HEK293 (cell line): Measurements from ENCODE around the gene ADAMTS8.
"Not testable (repeated sequence)": the region's sequence is repeated elsewhere in the genome, so short reads cannot be mapped to it uniquely, and the experiment has no call there.

Experiments
- CTCF ChIA-PET: fragments of 350-600 bp; formaldehyde crosslinking; extraction: SDS; loops from one replicate; lab custom pipeline; 2021; ENCODE audit warnings: antibody characterized with exemption; lab: Yijun Ruan, JAX
- POLR2A ChIA-PET: fragments of 300-600 bp; formaldehyde crosslinking; extraction: SDS; loops from one replicate; lab custom pipeline; 2020; ENCODE audit warnings: antibody characterized with exemption, inconsistent platforms; lab: Yijun Ruan, JAX
- H3K27ac ChIP-seq: fragments of 200-500 bp; sonication (Bioruptor generic); 2 replicates; pipeline ENCODE4 v1.5.1; 2014; ENCODE audit warnings: low read depth, low read length, control low read depth, inconsistent platforms; ENCODE audit errors: extremely low read depth
- H3K36me3 ChIP-seq, 2 experiments: fragments of 200-500 bp in 1 of 2; sonication (Bioruptor generic) in 1 of 2; 1 replicate in 1 of 2; 2 replicates in 1 of 2; pipeline ENCODE4 v1.5.1; 2014 to 2017; ENCODE audit warnings: inconsistent platforms in 2 of 2, low read length in 2 of 2; ENCODE audit not compliant: control insufficient read depth in 2 of 2, insufficient read depth in 1 of 2
- H3K4me1 ChIP-seq: fragments of 200-500 bp; sonication (Bioruptor generic); 2 replicates; pipeline ENCODE4 v1.5.1; 2014; ENCODE audit warnings: mild to moderate bottlenecking, low read length, inconsistent platforms; ENCODE audit not compliant: control insufficient read depth, insufficient read depth
- H3K4me3 ChIP-seq: 2 replicates; pipeline ENCODE4 v1.5.1; 2011; ENCODE audit warnings: low read depth, mild to moderate bottlenecking, control low read depth, low read length, moderate library complexity
- H3K9me3 ChIP-seq: fragments of 200-500 bp; sonication (Bioruptor generic); 2 replicates; pipeline ENCODE4 v1.5.1; 2014; ENCODE audit warnings: low read depth, low read length, inconsistent platforms; ENCODE audit not compliant: control insufficient read depth, insufficient read depth
- FEZF1 ChIP-seq: fragments of 450-650 bp; formaldehyde crosslinking; IDR thresholded peaks from 2 replicates; pipeline ENCODE4 v1.5.1; 2016; ENCODE audit warnings: missing biosample characterization, missing genetic modification characterization
- KLF9 ChIP-seq: fragments of 450-650 bp; formaldehyde crosslinking; IDR thresholded peaks from 2 replicates; pipeline ENCODE4 v1.5.1; 2016; ENCODE audit warnings: missing biosample characterization, missing genetic modification characterization, low read depth
- RBAK ChIP-seq: fragments of 450-650 bp; formaldehyde crosslinking; IDR thresholded peaks from 2 replicates; pipeline ENCODE4 v1.5.1; 2016; ENCODE audit warnings: missing biosample characterization, missing genetic modification characterization
- REPIN1 ChIP-seq: fragments of 450-650 bp; formaldehyde crosslinking; IDR thresholded peaks from 2 replicates; pipeline ENCODE4 v1.5.1; 2017; ENCODE audit warnings: missing biosample characterization, missing genetic modification characterization, low read depth
- SALL2 ChIP-seq: fragments of 450-650 bp; formaldehyde crosslinking; IDR thresholded peaks from 2 replicates; pipeline ENCODE4 v1.5.0; 2017; ENCODE audit warnings: missing biosample characterization, mild to moderate bottlenecking, missing genetic modification characterization, borderline replicate concordance
- SCRT2 ChIP-seq: fragments of 450-650 bp; formaldehyde crosslinking; IDR thresholded peaks from 2 replicates; pipeline ENCODE4 v1.5.1; 2016; ENCODE audit warnings: missing biosample characterization, missing genetic modification characterization
- SP7 ChIP-seq: fragments of 450-650 bp; formaldehyde crosslinking; IDR thresholded peaks from 2 replicates; pipeline ENCODE4 v1.5.1; 2016; ENCODE audit warnings: missing biosample characterization, missing genetic modification characterization
- ZBTB6 ChIP-seq: fragments of 450-650 bp; formaldehyde crosslinking; IDR thresholded peaks from 2 replicates; pipeline ENCODE4 v1.5.1; 2017; ENCODE audit warnings: missing biosample characterization, missing genetic modification characterization
- ZNF112 ChIP-seq: fragments of 450-650 bp; formaldehyde crosslinking; IDR thresholded peaks from 2 replicates; pipeline ENCODE4 v1.5.0; 2017; ENCODE audit warnings: missing biosample characterization, missing genetic modification characterization
- ZNF175 ChIP-seq: fragments of 450-650 bp; formaldehyde crosslinking; IDR thresholded peaks from 2 replicates; pipeline ENCODE4 v1.5.1; 2016; ENCODE audit warnings: missing biosample characterization, missing genetic modification characterization
- ZNF184 ChIP-seq: fragments of 450-650 bp; IDR thresholded peaks from 2 replicates; pipeline ENCODE4 v1.5.1; 2018; ENCODE audit warnings: missing biosample characterization, mild to moderate bottlenecking, missing genetic modification characterization
- ZNF202 ChIP-seq: fragments of 450-650 bp; formaldehyde crosslinking; IDR thresholded peaks from 2 replicates; pipeline ENCODE4 v1.5.1; 2016; ENCODE audit warnings: missing biosample characterization, missing genetic modification characterization, borderline replicate concordance
- ZNF274 ChIP-seq, 2 experiments: fragments of 200-500 bp in 1 of 2; fragments of 450-650 bp in 1 of 2; sonication (Bioruptor generic) in 1 of 2; formaldehyde crosslinking in 1 of 2; IDR thresholded peaks; 2 replicates each; pipeline versions ENCODE4 v1.5.1 to v1.6.1; 2014 to 2016; ENCODE audit warnings: borderline replicate concordance in 1 of 2, inconsistent platforms in 1 of 2, low read length in 1 of 2, missing biosample characterization in 1 of 2, missing genetic modification characterization in 1 of 2
- ZNF311 ChIP-seq: fragments of 450-650 bp; formaldehyde crosslinking; IDR thresholded peaks from 2 replicates; pipeline ENCODE4 v1.5.1; 2017; ENCODE audit warnings: missing biosample characterization, missing genetic modification characterization, borderline replicate concordance
- ZNF350 ChIP-seq: fragments of 450-650 bp; formaldehyde crosslinking; IDR thresholded peaks from 2 replicates; pipeline ENCODE4 v1.5.0; 2017; ENCODE audit warnings: missing biosample characterization, mild to moderate bottlenecking, missing genetic modification characterization
- ZNF366 ChIP-seq: fragments of 450-650 bp; formaldehyde crosslinking; conservative IDR thresholded peaks from 2 replicates; pipeline ENCODE4 v1.5.1; 2016; ENCODE audit warnings: missing biosample characterization, missing genetic modification characterization
- ZNF404 ChIP-seq: fragments of 450-650 bp; formaldehyde crosslinking; IDR thresholded peaks from 2 replicates; pipeline ENCODE4 v1.5.1; 2017; ENCODE audit warnings: missing biosample characterization, missing genetic modification characterization
- ZNF473 ChIP-seq: fragments of 450-650 bp; formaldehyde crosslinking; IDR thresholded peaks from 2 replicates; pipeline ENCODE4 v1.5.1; 2017; ENCODE audit warnings: missing biosample characterization, missing genetic modification characterization
- ZNF514 ChIP-seq: fragments of 450-650 bp; formaldehyde crosslinking; IDR thresholded peaks from 2 replicates; pipeline ENCODE4 v1.5.1; 2016; ENCODE audit warnings: missing biosample characterization, missing genetic modification characterization
- ZNF555 ChIP-seq: fragments of 450-650 bp; formaldehyde crosslinking; conservative IDR thresholded peaks from 2 replicates; pipeline ENCODE4 v1.5.1; 2017; ENCODE audit warnings: missing biosample characterization, mild to moderate bottlenecking, missing genetic modification characterization, inconsistent platforms
- ZNF585B ChIP-seq: fragments of 450-650 bp; formaldehyde crosslinking; IDR thresholded peaks from 2 replicates; pipeline ENCODE4 v1.5.1; 2016; ENCODE audit warnings: missing biosample characterization, missing genetic modification characterization
- ZNF843 ChIP-seq: fragments of 450-650 bp; formaldehyde crosslinking; IDR thresholded peaks from 2 replicates; pipeline ENCODE4 v1.5.1; 2016; ENCODE audit warnings: missing biosample characterization, missing genetic modification characterization
- ZXDB ChIP-seq: fragments of 450-650 bp; formaldehyde crosslinking; IDR thresholded peaks from 2 replicates; pipeline ENCODE4 v1.5.1; 2016; ENCODE audit warnings: missing biosample characterization, missing genetic modification characterization

Gene ADAMTS8

GRCh38 chr11:130439160-130439519, 10.7 kb upstream of the ADAMTS8 start:
- Histone ChIP-seq H3K4me1 (no peaks in the 10 kb centered on the region), H3K27ac (no peak overlapping the region), H3K9me3 (no peaks in the 10 kb centered on the region), H3K36me3 (no peaks in the 10 kb centered on the region), H3K4me3 (no peak overlapping the region)
- TF ChIP-seq ZNF843 (tag by site-specific recombination): no peak
- TF ChIP-seq ZNF202: no peak
- no peak for TF ChIP-seq SCRT2
- no peak for TF ChIP-seq ZNF514 (tag by site-specific recombination)
- no peak for TF ChIP-seq ZNF473 (tag by site-specific recombination)
- no peak for TF ChIP-seq ZNF184 (tag by site-specific recombination)
- no peak for TF ChIP-seq ZXDB (tag by site-specific recombination)
- TF ChIP-seq ZNF585B (tag by site-specific recombination): no peak
- no peak for TF ChIP-seq ZNF555 (tag by site-specific recombination)
- TF ChIP-seq ZNF350 (tag by site-specific recombination): no peak
- TF ChIP-seq FEZF1 (tag by site-specific recombination): no peak
- no peak for TF ChIP-seq RBAK (tag by site-specific recombination)
- no peak for TF ChIP-seq KLF9 (tag by site-specific recombination)
- TF ChIP-seq ZNF112 (tag by site-specific recombination): no peak
- no peak for TF ChIP-seq REPIN1
- TF ChIP-seq ZNF274 (IDR thresholded peaks at IDR 0.05; ENCODE audit: low read length): no peak
- no peak for TF ChIP-seq ZNF274 (tag by site-specific recombination; IDR thresholded peaks at IDR 0.05; ENCODE audit: borderline replicate concordance)
- TF ChIP-seq SALL2 (tag by site-specific recombination): no peak
- TF ChIP-seq ZNF404 (tag by site-specific recombination): no peak
- POLR2A ChIA-PET: no interaction called here
- CTCF ChIA-PET: interaction anchor here (0.6 to 11.6 kb wide), 3 partner anchors 221 to 424 kb away, joined by 3 to 408 read pairs (median 10); no protein-coding TSS in a partner anchor

DNA sequence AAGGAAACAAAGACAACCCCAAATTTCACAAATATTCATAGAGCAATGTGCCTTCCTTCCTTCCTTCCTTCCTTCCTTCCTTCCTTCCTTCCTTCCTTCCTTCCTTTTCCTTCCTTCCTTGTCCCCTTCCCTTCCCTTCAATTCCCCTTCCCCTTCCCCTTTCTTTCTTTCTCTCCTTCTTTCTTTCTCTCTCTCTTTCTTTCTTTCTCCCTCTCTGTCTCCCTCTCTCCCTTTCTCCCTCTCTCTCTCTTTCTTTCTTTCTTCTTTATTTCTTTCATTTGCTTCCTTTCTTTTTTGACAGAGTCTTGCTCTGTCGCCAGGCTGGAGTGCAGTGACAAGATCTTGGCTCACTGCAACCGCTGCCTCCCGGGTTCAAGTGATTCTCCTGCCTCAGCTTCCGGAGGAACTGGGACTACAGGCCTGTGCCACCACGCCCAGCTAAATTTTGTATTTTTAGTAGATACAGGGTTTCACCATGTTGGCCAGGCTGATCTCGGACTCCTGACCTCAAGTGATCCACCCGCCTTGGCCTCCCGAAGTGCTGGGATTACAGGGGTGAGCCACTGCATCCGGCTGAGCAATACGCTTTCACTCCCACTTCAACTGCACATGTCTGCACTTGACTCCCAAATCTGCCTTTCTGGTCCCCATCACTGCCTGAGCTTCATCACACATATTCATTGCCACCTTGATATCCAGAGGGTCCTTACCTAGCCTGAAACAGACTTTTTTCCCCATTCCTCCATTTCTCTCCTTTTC, 10.2 kb upstream of the ADAMTS8 start:
- H3K27ac ChIP-seq, H3K4me1 ChIP-seq, POLR2A ChIA-PET, H3K9me3 ChIP-seq, H3K4me3 ChIP-seq, H3K36me3 ChIP-seq: not testable (repeated sequence)
- CTCF ChIA-PET: interaction anchor here (0.6 to 11.6 kb wide), 5 partner anchors 10 to 424 kb away, joined by 3 to 408 read pairs (median 10); partner anchors contain the start of gene ADAMTS15
- peak; percentile 52 for TF ChIP-seq ZNF366 (tag by site-specific recombination)

GRCh38 chr11:130437848-130438247, 9.4 kb upstream of the ADAMTS8 start:
- TF ChIP-seq SP7 (tag by site-specific recombination): no peak
- no peak for TF ChIP-seq ZNF311 (tag by site-specific recombination)
- TF ChIP-seq ZNF175: no peak
- TF ChIP-seq ZBTB6: no peak
- H3K9me3 ChIP-seq: no peaks in the 10 kb centered on the region
- no peak overlapping the region for H3K4me3 ChIP-seq
- ChIA-PET CTCF (interaction anchor here (0.6 to 11.6 kb wide), 6 partner anchors 10 to 651 kb away, joined by 3 to 408 read pairs (median 7); partner anchors contain the start of gene ADAMTS15), POLR2A (no interaction called here)
- no peaks in the 10 kb centered on the region for H3K36me3 ChIP-seq
- no peak overlapping the region for H3K27ac ChIP-seq
- H3K4me1 ChIP-seq: no peaks in the 10 kb centered on the region
